HG03060 (cell line): ENCODE data around the gene VPS35L.
"Not testable (repeated sequence)": the region's sequence is repeated elsewhere in the genome, so short reads cannot be mapped to it uniquely, and the experiment has no call there.

Experiments used
- ATAC-seq: cut with Tn5 transposase; IDR thresholded peaks from one replicate; pipeline ENCODE4 v1.9.1; 2021; ENCODE audit warnings: low read depth, moderate number of reproducible peaks; ENCODE audit not compliant: unreplicated experiment

VPS35L gene

DNA sequence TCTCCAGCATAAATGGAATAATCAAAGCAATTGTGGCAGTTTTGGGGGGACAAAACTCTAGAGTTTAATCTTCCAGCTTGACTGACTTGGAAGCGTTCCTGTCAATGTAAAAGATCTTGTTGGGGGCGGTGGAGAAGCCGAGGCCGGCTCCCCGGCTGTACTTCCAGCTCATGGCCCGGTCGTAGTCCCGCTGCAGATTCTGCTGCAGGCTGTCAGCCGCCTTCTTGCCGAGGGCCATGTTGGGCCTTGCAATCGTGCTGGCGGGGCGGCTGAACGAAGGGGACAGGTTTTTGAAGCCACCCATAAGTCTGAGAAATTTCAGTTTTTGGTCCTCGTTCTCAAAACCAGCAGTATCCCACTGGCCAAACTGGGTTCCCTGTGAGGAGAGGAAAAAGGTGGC is 151.3 kb downstream of the VPS35L start:
- ATAC-seq = no peak

DNA sequence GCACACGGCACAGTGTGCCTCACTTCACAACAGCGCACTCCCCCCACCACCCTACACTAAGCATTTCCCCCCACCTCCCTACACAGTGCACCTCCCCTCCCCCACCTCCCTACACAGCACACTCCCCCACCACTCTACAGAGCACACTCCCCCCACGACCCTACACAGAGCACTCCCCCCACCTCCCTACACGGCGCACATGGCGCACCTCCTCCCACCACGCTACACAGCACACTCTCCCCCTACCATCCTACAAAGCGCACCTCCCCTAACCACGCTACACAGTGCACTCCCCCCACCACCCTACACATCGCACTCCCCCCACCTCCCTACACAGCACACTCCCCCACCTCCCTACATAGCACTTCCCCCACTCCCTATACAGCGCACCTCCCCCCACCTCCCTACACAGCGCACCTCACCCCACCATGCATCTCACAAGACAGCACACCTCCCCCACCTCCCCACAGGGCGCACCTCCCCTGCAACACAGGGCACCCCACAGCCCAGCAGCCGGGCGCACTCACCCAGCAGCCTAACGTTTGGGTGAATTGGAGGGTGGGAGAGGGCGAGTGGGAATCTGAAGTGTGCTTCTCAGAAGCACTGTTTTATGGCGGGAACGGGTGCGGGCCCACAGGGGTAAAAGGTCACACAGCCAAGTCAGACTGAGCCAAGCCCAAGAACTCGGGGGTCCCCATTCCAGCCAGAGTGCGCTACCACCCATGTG is 152.2 kb downstream of the VPS35L start:
- no peak for ATAC-seq

GRCh38 chr16:19708296-19709205 is 153.0 kb downstream of the VPS35L start:
- ATAC-seq = no peak

DNA sequence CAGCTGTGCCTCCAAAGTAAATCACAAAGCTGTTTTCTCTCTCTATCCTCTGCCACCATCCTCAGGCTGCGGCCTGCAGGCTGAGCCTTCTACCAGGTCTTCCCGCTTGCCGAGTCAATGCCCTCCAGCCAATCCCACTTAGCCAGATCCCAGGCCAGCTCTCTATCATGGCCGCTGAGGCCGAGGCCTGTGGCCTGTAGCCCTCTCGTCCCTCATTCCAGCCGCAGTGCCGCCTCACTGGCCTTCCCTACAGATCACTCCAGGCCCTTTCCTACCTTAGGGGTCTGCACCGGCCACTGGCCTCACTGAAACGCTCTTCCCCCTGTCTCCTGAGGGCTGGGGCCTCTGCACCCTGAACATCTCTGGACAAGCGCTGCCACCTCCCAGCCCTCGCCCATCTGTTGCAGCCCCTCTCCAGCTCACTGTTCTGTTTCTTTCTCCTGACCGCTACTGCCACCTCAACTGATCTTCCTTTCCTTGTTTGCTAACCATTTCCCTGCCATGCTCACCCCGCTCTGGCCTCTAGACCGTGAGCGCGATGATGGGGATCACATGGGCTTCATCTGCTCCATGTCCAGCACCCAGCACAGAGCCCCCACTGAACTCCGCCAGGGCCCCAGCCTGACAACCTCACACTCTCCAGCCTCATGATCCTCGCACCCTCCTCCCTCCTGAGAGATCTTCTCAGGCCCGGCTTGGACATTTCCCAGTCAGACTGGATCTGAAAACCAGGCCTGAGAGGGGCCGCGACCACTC is 154.1 kb downstream of the VPS35L start:
- no peak for ATAC-seq

DNA sequence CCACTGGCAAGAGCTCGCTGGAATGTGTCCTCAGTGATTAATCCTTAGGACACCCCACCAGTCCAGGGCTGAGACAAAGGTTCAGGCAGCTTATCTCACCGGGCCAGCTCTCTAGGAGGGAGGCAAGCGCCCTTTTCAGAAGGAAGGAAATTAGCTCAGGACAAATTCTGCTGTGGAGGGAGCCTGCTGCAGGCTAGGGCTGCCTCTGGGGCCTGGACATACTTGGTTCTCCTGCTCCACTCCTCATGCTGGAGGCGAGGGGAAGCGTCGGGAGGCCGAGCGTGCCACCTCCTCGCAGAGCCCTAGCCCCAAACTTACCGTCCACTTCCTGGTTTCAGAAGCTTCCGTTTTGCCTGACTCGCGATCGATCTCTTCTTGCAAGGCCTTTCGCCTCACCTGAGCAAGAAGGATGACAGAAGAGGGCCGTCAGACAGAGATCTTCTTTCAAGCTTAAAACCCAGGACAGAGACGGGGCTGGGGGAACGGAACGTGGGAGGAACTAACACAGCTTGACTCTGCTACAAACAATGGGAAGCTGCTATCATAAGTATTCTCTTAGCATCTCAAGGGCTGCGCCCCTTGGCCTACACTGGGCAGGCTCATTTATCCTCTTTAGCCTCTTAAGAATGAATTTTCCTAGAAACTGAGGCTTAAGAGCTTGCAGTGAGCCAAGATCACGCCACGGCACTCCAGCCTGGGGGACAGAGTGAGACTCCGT is 154.8 kb downstream of the VPS35L start:
- ATAC-seq = no peak

GRCh38 chr16:19710991-19711545 is 155.6 kb downstream of the VPS35L start:
- ATAC-seq = no peak

GRCh38 chr16:19711643-19712042 is 156.1 kb downstream of the VPS35L start:
- no peak for ATAC-seq

GRCh38 chr16:19712418-19713058 is 157.0 kb downstream of the VPS35L start:
- no peak for ATAC-seq

DNA sequence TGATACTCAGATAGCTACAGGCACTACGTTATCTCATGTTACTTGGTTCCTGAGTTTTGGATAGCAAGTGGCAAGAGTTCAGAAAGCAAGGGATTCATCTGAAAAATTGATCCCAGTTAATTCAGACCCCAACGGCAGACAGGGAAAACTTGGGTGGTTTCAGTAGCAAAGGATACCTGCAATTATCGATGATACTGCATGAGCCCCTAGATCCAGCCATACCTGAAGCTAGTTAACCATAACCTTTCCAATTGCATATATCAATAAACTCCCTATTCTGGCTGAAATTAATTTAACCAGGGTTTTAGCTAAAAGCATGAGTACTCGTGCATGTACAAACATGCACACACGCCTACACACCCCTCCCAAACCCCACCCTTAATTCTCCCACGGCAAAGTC is 158.2 kb downstream of the VPS35L start:
- no peak for ATAC-seq

GRCh38 chr16:19715566-19715965 is 160.1 kb downstream of the VPS35L start:
- no peak for ATAC-seq

- no peak for ATAC-seq
Measured at GRCh38 chr16:19716183-19716582, 160.7 kb downstream of the VPS35L start.

DNA sequence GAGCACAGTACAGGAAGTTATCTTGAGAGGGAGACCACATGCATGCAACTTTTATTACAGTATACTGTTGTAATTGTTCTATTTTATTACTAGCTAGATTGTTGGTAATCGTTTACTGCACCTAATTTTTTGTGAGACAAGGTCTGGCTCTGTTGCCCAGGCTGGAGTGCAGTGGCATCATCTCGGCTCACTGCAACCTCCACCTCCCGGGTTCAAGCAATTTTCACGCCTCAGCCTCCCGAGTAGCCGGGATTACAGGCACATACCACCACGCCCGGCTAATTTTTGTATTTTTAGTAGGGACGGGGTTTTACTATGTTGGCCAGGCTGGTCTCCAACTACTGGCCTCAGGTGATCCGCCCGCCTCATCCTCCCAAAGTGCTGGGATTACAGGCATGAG is 161.2 kb downstream of the VPS35L start:
- not testable (repeated sequence) for ATAC-seq

DNA sequence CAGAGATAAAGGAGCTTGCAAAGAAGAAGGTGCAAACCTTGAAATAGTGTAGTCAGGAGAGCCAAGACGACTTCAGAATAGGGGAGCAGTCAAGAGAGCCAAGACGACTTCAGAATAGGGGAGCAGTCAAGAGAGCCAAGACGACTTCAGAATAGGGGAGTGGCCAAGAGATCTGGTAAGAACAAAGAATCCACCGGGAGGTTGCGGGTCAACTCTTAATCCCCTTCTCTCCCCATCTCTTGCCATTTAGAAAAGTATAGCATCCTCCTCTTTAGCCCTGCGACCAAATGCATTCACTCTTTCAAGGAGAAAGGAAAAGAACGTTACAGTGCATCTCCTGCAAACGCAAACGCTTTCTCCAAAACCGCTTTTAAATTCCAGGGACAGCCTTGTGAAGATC is 161.8 kb downstream of the VPS35L start:
- ATAC-seq = no peak

DNA sequence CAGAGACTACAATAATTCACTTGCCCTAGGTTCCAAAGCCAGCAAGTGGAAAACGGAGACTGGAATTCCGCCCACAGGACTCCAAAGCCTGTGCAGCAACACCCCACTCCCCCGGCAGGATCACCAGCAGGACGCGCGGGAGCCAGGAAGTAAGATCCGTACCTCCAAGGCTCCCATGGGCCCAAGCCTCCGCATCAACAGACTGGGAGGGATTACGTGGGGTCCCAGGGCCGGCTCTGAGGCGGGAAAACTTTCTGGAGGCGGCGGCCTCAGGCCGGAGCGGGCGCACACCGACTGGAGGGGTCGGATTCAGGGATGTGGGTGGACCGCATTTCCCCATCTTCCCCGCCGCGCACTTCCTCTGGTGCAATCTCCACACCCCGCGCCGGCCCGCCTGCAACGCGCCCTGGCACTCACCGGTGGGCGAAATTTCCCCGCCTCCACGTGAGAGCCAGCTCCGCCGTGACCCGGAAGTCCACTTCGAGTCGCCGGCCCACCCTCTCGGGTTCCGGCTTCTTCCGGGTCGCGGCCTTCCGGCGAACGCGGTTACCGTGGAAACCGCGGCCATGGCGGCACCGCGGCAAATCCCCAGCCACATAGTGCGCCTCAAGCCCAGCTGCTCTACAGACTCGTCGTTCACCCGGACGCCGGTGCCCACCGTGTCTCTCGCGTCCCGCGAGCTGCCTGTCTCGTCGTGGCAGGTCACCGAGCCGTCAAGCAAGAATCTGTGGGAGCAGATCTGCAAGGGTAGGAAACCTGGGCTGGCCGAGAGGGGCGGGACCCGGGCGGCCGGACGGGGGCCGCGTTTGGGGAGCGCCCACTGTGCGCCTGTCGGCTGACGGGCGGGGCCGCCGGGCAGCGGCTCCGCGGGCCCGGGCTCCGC is 162.5 kb downstream of the VPS35L start, which contains the start of the genes IQCK and KNOP1:
Gene IQCK, plus strand, starts transcription at position 531 of the 883 bp plus-strand sequence. Its CDS starts 36 bp downstream, at position 567.
Gene KNOP1, minus strand, starts transcription at position 487 of the 883 bp plus-strand sequence. CDS start 3,192 bp downstream, outside the sequence.
- ATAC-seq = peak; percentile 55

- ATAC-seq = no peak
Measured at GRCh38 chr16:19718624-19718965, 163.1 kb downstream of the VPS35L start.

DNA sequence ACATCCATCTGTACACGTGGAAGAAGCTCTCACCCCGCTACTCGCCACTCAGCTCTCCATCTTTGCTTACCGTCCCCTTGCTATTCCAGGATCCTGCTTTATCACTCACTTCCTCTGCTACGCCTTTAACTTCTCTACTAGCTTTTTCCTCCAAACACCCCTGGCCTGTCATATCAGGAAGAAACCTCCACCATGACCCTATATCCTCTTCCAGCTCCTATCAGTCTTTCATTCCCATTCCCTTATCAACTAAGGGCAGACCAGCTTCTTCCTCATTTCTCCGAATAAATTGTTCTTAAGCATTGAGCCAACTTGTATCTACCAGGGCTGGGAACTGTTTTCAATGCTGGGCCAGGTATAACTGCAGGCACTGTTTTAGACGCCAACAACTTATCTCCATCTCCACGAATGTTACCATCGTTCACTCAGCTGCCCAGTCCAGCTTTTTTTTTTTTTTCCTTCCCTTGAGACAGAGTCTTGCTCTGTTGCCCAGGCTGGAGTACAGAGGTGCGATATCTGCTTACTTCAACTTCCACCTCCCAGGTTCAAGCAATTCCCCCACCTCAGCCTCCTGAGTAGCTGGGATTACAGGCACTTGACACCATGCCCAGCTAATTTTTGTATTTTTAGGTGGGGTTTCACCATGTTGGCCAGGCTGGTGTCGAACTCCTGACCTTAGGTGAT is 166.9 kb downstream of the VPS35L start:
- ATAC-seq = no peak

DNA sequence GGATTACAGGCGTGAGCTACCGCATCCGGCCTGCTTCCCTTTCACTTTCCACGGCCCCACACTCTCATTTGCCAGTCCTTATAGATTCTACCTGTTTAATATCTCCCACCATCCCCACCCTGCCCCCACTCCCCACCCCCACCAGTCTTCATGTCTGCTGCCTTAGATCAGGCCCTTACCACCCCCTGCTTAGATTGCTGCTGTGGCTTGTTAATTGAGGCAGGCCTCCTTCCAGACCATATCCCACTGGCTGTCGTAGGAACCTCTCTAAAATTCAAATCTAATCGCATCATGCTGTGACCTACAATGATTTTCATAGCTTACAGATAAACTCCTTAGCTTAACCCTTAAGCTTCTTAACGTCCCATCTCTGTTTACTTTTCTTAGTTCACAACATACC is 167.5 kb downstream of the VPS35L start:
- no peak for ATAC-seq

DNA sequence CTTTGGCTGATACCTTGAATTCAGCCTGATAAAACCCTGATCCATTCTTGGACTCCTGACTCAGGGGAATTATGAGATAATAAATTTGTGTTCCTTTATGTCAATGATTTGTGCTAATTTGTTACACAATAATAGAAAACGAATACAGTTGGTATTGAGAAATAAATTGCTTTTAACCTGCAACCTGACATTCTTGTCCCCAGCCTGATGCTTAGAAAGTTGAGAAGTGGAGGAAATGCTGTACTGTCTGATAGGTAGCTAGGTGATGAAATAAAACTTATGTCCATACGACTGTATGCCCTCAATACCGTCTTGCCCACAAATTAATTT is 173.1 kb downstream of the VPS35L start:
- no peak for ATAC-seq
